Measurements from ENCODE around the gene URI1. TPM values are rescaled to one million over a fixed set of nuclear protein-coding genes. Genes with fewer than 3 reads are reported as not detected.

The URI1 gene
- total and polyA plus RNA-seq, 2 of the 8 experiments (the other 6 are each of a cell fraction or from before 2014, with no cell fraction given) = 27.7 to 64.3 TPM

- H3K79me2 ChIP-seq (ENCODE audit: control insufficient read depth in 1 of 2, insufficient read depth in 2 of 2, low read length in 2 of 2) = no peaks in the 10 kb centered on the region
- POLR2A ChIA-PET (ENCODE audit: partially characterized antibody) = no interaction called here
- no peak overlapping the region for H4K8ac ChIP-seq (ENCODE audit: extremely low read depth, insufficient read depth, low read length)
These were observed 27.1 kb upstream of the URI1 start for GRCh38 chr19:29914933-29915332.

More at GRCh38 chr19:29914933-29915332, 27.1 kb upstream of the URI1 start:
- no peak for DNase-seq (ENCODE audit: low read depth in 1 of 2, low spot score in 2 of 2)
- TF ChIP-seq CBX5 (IDR thresholded peaks at IDR 0.05; ENCODE audit: low read depth, low read length) = no peak
- no peak for TF ChIP-seq USF2 (IDR thresholded peaks at IDR 0.05; ENCODE audit: low read length)
- no peak for TF ChIP-seq SP1 (IDR thresholded peaks at IDR 0.05; ENCODE audit: low read depth, low read length)
- TF ChIP-seq SAP30 (IDR thresholded peaks at IDR 0.05; ENCODE audit: insufficient read depth, insufficient replicate concordance, low read length) = no peak
- no peak for TF ChIP-seq KDM5A (IDR thresholded peaks at IDR 0.05; ENCODE audit: low read length)
- TF ChIP-seq YY1 (IDR thresholded peaks at IDR 0.05; ENCODE audit: low read depth, low read length) = no peak
- Histone ChIP-seq H3K27me3 (replicated peaks in 1 of 4; ENCODE audit: control insufficient read depth in 3 of 4, extremely low read depth in 1 of 4, insufficient read depth in 3 of 4, low read length in 3 of 4) (no peaks in the 10 kb centered on the region), H4K5ac (ENCODE audit: insufficient read length, low read depth, low read length) (no peak overlapping the region), H2BK12ac (ENCODE audit: low read depth, low read length) (no peak overlapping the region), H3K4ac (replicated peaks; ENCODE audit: insufficient read length, low read depth, low read length) (no peak overlapping the region), H3K4me3 (ENCODE audit: extremely low read depth in 1 of 4, insufficient read depth in 2 of 4, low read depth in 3 of 4, low read length in 4 of 4) (no peak overlapping the region), H3K27ac (ENCODE audit: low read depth, low read length) (no peak overlapping the region), H3K79me1 (ENCODE audit: low read depth, low read length) (no peaks in the 10 kb centered on the region), H3K9me3 (ENCODE audit: insufficient read depth in 2 of 2, low read depth in 1 of 2, low read length in 1 of 2) (no peaks in the 10 kb centered on the region), H3K14ac (ENCODE audit: insufficient read length) (no peak overlapping the region), H2BK15ac (ENCODE audit: low read length) (no peak overlapping the region), H3K4me1 (replicated peaks in 1 of 4; ENCODE audit: control insufficient read depth in 3 of 4, insufficient read depth in 4 of 4, low read length in 3 of 4) (no peaks in the 10 kb centered on the region), H2BK120ac (replicated peaks; ENCODE audit: low read depth, low read length) (no peak overlapping the region), H4K91ac (replicated peaks; ENCODE audit: insufficient read length, low read length) (no peak overlapping the region), H3K23me2 (ENCODE audit: low read depth, low read length) (no peaks in the 10 kb centered on the region; the same call in 1 of the 2 replicates), H3K23ac (ENCODE audit: insufficient read length) (no peak overlapping the region), H3K4me2 (ENCODE audit: insufficient read depth in 1 of 2, low read depth in 2 of 2, low read length in 2 of 2) (no peak overlapping the region), H2BK20ac (ENCODE audit: low read length) (no peak overlapping the region), H3K9ac (replicated peaks in 1 of 4; ENCODE audit: extremely low read depth in 1 of 4, low read depth in 3 of 4, low read length in 3 of 4) (no peak overlapping the region), H3K18ac (ENCODE audit: extremely low read depth, low read length) (no peak overlapping the region), H3K36me3 (ENCODE audit: control insufficient read depth in 2 of 4, insufficient read depth in 4 of 4, low read length in 3 of 4) (no peaks in the 10 kb centered on the region), H3K56ac (replicated peaks; ENCODE audit: insufficient read length, low read depth, low read length) (no peak overlapping the region), H2BK5ac (ENCODE audit: low read depth, low read length) (no peak overlapping the region), H4K20me1 (replicated peaks in 1 of 2; ENCODE audit: control insufficient read depth in 1 of 2, insufficient read depth in 2 of 2, low read length in 2 of 2) (no peaks in the 10 kb centered on the region), H2AK5ac (ENCODE audit: low read depth, low read length) (no peak overlapping the region), H2AFZ (ENCODE audit: low read length) (no peak overlapping the region)
- WGBS, 2 experiments (ENCODE audit: extremely low coverage in 1 of 2, insufficient coverage in 1 of 2, insufficient read length in 1 of 2, insufficient replicate concordance in 2 of 2, low coverage in 1 of 2, low lambda C conversion rate in 2 of 2, missing lambda C conversion rate in 1 of 2) = 95% methylated on average over 3 of the region's 3 CpGs; no CpG with 5 or more reads in 1 of the 2 experiments
- CTCF ChIA-PET (ENCODE audit: partially characterized antibody) = interaction anchor here (1.4 kb wide), 1 partner anchor 54 kb away, joined by 4 read pairs; no protein-coding TSS in a partner anchor
- FAIRE-seq = no peak

All from H1 (cell line).